ENCODE data around the gene HUS1.
"Not testable (repeated sequence)": the region's sequence is repeated elsewhere in the genome, so short reads cannot be mapped to it uniquely, and the experiment has no call there.

HUS1 gene

GRCh38 chr7:47936323-47936722, 43.1 kb downstream of the HUS1 start:
- H3K9me3 ChIP-seq (ENCODE audit: control insufficient read depth, low read length) = no peaks in the 10 kb centered on the region
- H3K27me3 ChIP-seq (replicated peaks; ENCODE audit: control insufficient read depth, insufficient read depth, low read length) = no peaks in the 10 kb centered on the region
- no peak overlapping the region for H3K4me3 ChIP-seq (ENCODE audit: low read length)
- no peak overlapping the region for H3K9ac ChIP-seq (ENCODE audit: low read length)
- H3K36me3 ChIP-seq (ENCODE audit: control insufficient read depth, insufficient read depth, low read length, severe bottlenecking) = no peaks in the 10 kb centered on the region
- peaks cover 25% of the 10 kb centered on the region for H3K4me1 ChIP-seq (ENCODE audit: control insufficient read depth, insufficient read depth, low read length)
- no peak for DNase-seq (ENCODE audit: low read depth)

- DNase-seq (ENCODE audit: low read depth) = no peak
- Histone ChIP-seq H3K4me3 (ENCODE audit: low read length) (no peak overlapping the region), H3K36me3 (ENCODE audit: control insufficient read depth, insufficient read depth, low read length, severe bottlenecking) (no peaks in the 10 kb centered on the region), H3K4me1 (ENCODE audit: control insufficient read depth, insufficient read depth, low read length) (peaks cover 19% of the 10 kb centered on the region), H3K9ac (ENCODE audit: low read length) (no peak overlapping the region), H3K27me3 (replicated peaks; ENCODE audit: control insufficient read depth, insufficient read depth, low read length) (no peaks in the 10 kb centered on the region), H3K9me3 (ENCODE audit: control insufficient read depth, low read length) (no peaks in the 10 kb centered on the region)
Measured at GRCh38 chr7:47935336-47935735, 44.1 kb downstream of the HUS1 start.

GRCh38 chr7:47934831-47935230, 44.6 kb downstream of the HUS1 start:
- Histone ChIP-seq H3K4me1 (ENCODE audit: control insufficient read depth, insufficient read depth, low read length) (peaks cover 17% of the 10 kb centered on the region), H3K9ac (ENCODE audit: low read length) (no peak overlapping the region), H3K36me3 (ENCODE audit: control insufficient read depth, insufficient read depth, low read length, severe bottlenecking) (no peaks in the 10 kb centered on the region), H3K9me3 (ENCODE audit: control insufficient read depth, low read length) (no peaks in the 10 kb centered on the region), H3K4me3 (ENCODE audit: low read length) (no peak overlapping the region), H3K27me3 (replicated peaks; ENCODE audit: control insufficient read depth, insufficient read depth, low read length) (no peaks in the 10 kb centered on the region)
- DNase-seq (ENCODE audit: low read depth) = no peak

- Histone ChIP-seq H3K27me3 (replicated peaks; ENCODE audit: control insufficient read depth, insufficient read depth, low read length) (no peaks in the 10 kb centered on the region), H3K36me3 (ENCODE audit: control insufficient read depth, insufficient read depth, low read length, severe bottlenecking) (no peaks in the 10 kb centered on the region), H3K9me3 (ENCODE audit: control insufficient read depth, low read length) (no peaks in the 10 kb centered on the region), H3K4me1 (ENCODE audit: control insufficient read depth, insufficient read depth, low read length) (peaks cover 17% of the 10 kb centered on the region), H3K4me3 (ENCODE audit: low read length) (no peak overlapping the region), H3K9ac (ENCODE audit: low read length) (no peak overlapping the region)
- no peak for DNase-seq (ENCODE audit: low read depth)
Measured at GRCh38 chr7:47933215-47933614, 46.2 kb downstream of the HUS1 start.

GRCh38 chr7:47932466-47933037, 46.9 kb downstream of the HUS1 start:
- Histone ChIP-seq H3K36me3 (ENCODE audit: control insufficient read depth, insufficient read depth, low read length, severe bottlenecking) (no peaks in the 10 kb centered on the region), H3K27me3 (replicated peaks; ENCODE audit: control insufficient read depth, insufficient read depth, low read length) (no peaks in the 10 kb centered on the region), H3K4me3 (ENCODE audit: low read length) (no peak overlapping the region), H3K9me3 (ENCODE audit: control insufficient read depth, low read length) (no peaks in the 10 kb centered on the region), H3K9ac (ENCODE audit: low read length) (no peak overlapping the region), H3K4me1 (ENCODE audit: control insufficient read depth, insufficient read depth, low read length) (peaks cover 17% of the 10 kb centered on the region)
- DNase-seq (ENCODE audit: low read depth) = no peak

GRCh38 chr7:47932016-47932415, 47.4 kb downstream of the HUS1 start:
- Histone ChIP-seq H3K9me3 (ENCODE audit: control insufficient read depth, low read length) (no peaks in the 10 kb centered on the region), H3K4me3 (ENCODE audit: low read length) (no peak overlapping the region), H3K4me1 (ENCODE audit: control insufficient read depth, insufficient read depth, low read length) (peaks cover 17% of the 10 kb centered on the region), H3K36me3 (ENCODE audit: control insufficient read depth, insufficient read depth, low read length, severe bottlenecking) (no peaks in the 10 kb centered on the region), H3K27me3 (replicated peaks; ENCODE audit: control insufficient read depth, insufficient read depth, low read length) (no peaks in the 10 kb centered on the region), H3K9ac (ENCODE audit: low read length) (peak overlapping the region; percentile 28)
- DNase-seq (ENCODE audit: low read depth) = peak; percentile 55

GRCh38 chr7:47931005-47932004, 48.1 kb downstream of the HUS1 start:
- H3K4me1 ChIP-seq (ENCODE audit: control insufficient read depth, insufficient read depth, low read length) = peaks cover 17% of the 10 kb centered on the region
- H3K9ac ChIP-seq (ENCODE audit: low read length) = peak overlapping the region; percentile 28
- H3K9me3 ChIP-seq (ENCODE audit: control insufficient read depth, low read length) = no peaks in the 10 kb centered on the region
- H3K4me3 ChIP-seq (ENCODE audit: low read length) = no peak overlapping the region
- H3K36me3 ChIP-seq (ENCODE audit: control insufficient read depth, insufficient read depth, low read length, severe bottlenecking) = no peaks in the 10 kb centered on the region
- no peak for DNase-seq (ENCODE audit: low read depth)
- H3K27me3 ChIP-seq (replicated peaks; ENCODE audit: control insufficient read depth, insufficient read depth, low read length) = no peaks in the 10 kb centered on the region

GRCh38 chr7:47924266-47924665, 55.1 kb downstream of the HUS1 start:
- Histone ChIP-seq H3K9me3 (ENCODE audit: control insufficient read depth, low read length) (no peaks in the 10 kb centered on the region), H3K9ac (ENCODE audit: low read length) (no peak overlapping the region), H3K4me1 (ENCODE audit: control insufficient read depth, insufficient read depth, low read length) (peaks cover 14% of the 10 kb centered on the region), H3K4me3 (ENCODE audit: low read length) (no peak overlapping the region), H3K27me3 (replicated peaks; ENCODE audit: control insufficient read depth, insufficient read depth, low read length) (no peaks in the 10 kb centered on the region), H3K36me3 (ENCODE audit: control insufficient read depth, insufficient read depth, low read length, severe bottlenecking) (no peaks in the 10 kb centered on the region)
- no peak for DNase-seq (ENCODE audit: low read depth)

GRCh38 chr7:47923081-47923875, 56.1 kb downstream of the HUS1 start:
- H3K27me3 ChIP-seq (replicated peaks; ENCODE audit: control insufficient read depth, insufficient read depth, low read length); H3K4me3 ChIP-seq (ENCODE audit: low read length); H3K36me3 ChIP-seq (ENCODE audit: control insufficient read depth, insufficient read depth, low read length, severe bottlenecking); H3K9me3 ChIP-seq (ENCODE audit: control insufficient read depth, low read length); DNase-seq (ENCODE audit: low read depth); H3K9ac ChIP-seq (ENCODE audit: low read length): not testable (repeated sequence)
- peaks cover 14% of the 10 kb centered on the region for H3K4me1 ChIP-seq (ENCODE audit: control insufficient read depth, insufficient read depth, low read length)

- not testable (repeated sequence) for DNase-seq (ENCODE audit: low read depth); H3K27me3 ChIP-seq (replicated peaks; ENCODE audit: control insufficient read depth, insufficient read depth, low read length); H3K4me1 ChIP-seq (ENCODE audit: control insufficient read depth, insufficient read depth, low read length); H3K9me3 ChIP-seq (ENCODE audit: control insufficient read depth, low read length); H3K36me3 ChIP-seq (ENCODE audit: control insufficient read depth, insufficient read depth, low read length, severe bottlenecking); H3K9ac ChIP-seq (ENCODE audit: low read length); H3K4me3 ChIP-seq (ENCODE audit: low read length)
Measured at GRCh38 chr7:47916514-47916913, 62.9 kb downstream of the HUS1 start.

- Histone ChIP-seq H3K4me1 (ENCODE audit: control insufficient read depth, insufficient read depth, low read length) (peaks cover 8% of the 10 kb centered on the region), H3K9me3 (ENCODE audit: control insufficient read depth, low read length) (peaks cover 4% of the 10 kb centered on the region), H3K4me3 (ENCODE audit: low read length) (no peak overlapping the region), H3K36me3 (ENCODE audit: control insufficient read depth, insufficient read depth, low read length, severe bottlenecking) (no peaks in the 10 kb centered on the region), H3K27me3 (replicated peaks; ENCODE audit: control insufficient read depth, insufficient read depth, low read length) (no peaks in the 10 kb centered on the region), H3K9ac (ENCODE audit: low read length) (no peak overlapping the region)
- DNase-seq (ENCODE audit: low read depth) = no peak
Measured at GRCh38 chr7:47915616-47915976, 63.8 kb downstream of the HUS1 start.

All from adipocyte (in vitro differentiated cells).